H54 (cell line): Measurements from ENCODE around the gene ASS1.

ENCODE experiments used
- DNase-seq: peaks from one replicate; pipeline ENCODE4 v3.0.0; 2011; ENCODE audit warnings: low spot score, mixed read lengths; ENCODE audit not compliant: insufficient read length
- FAIRE-seq: peaks from 3 replicates; lab custom pipeline; 2011; peaks lifted over from hg19 to GRCh38; lab: Jason Lieb, UNC
- POLR2A ChIP-seq: IDR thresholded peaks from 2 replicates; pipeline ENCODE4 v1.6.1; 2011; ENCODE audit warnings: low read depth, mild to moderate bottlenecking, low read length

The ASS1 gene

GRCh38 chr9:130487500-130487899 is 42.7 kb downstream of the ASS1 start:
- FAIRE-seq, result no peak
- TF ChIP-seq POLR2A, result no peak

GRCh38 chr9:130488621-130489330 is 44.0 kb downstream of the ASS1 start:
- no peak for TF ChIP-seq POLR2A
- DNase-seq (no peak), FAIRE-seq (no peak)

More at GRCh38 chr9:130487500-130487899, 42.7 kb downstream of the ASS1 start:
- no peak for DNase-seq

- no peak for TF ChIP-seq POLR2A
- DNase-seq, result no peak
- FAIRE-seq, result no peak
Observed at GRCh38 chr9:130490981-130491380, 46.2 kb downstream of the ASS1 start.

DNA sequence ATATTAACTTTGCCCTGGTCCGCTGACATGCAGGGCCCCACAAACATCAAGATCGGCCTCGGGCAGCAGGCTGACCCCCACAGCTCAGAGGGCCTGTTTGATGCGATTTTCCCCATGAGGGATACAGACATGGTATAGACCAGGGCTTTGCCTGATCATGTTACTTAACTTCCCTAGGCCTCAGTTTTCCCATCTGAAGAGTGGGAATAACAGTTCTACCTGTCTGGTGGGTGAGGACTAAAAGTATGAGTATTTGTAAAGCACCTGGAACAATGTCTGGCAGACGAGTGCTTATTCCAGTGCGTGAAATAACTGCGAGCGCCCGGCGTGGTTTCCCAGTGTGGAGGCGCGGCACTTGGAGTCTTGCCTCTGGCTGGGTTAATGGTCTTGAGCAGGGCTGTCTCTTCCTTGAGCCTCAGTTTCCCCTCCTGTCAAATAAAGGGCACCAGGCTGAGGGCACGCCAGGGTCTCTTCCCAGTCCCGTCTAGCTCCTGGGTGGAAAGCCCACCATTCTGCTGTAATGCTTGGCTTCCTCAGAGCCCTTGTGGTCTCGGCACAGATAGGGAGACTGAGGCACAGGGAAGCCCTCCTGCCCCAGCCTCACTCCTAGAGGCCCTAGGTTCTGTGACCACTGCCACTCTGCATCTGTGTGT is 47.2 kb downstream of the ASS1 start:
- no peak for TF ChIP-seq POLR2A
- DNase-seq (no peak), FAIRE-seq (no peak)

- FAIRE-seq (no peak), DNase-seq (no peak)
- no peak for TF ChIP-seq POLR2A
Observed at GRCh38 chr9:130493021-130493420, 48.3 kb downstream of the ASS1 start.

DNA sequence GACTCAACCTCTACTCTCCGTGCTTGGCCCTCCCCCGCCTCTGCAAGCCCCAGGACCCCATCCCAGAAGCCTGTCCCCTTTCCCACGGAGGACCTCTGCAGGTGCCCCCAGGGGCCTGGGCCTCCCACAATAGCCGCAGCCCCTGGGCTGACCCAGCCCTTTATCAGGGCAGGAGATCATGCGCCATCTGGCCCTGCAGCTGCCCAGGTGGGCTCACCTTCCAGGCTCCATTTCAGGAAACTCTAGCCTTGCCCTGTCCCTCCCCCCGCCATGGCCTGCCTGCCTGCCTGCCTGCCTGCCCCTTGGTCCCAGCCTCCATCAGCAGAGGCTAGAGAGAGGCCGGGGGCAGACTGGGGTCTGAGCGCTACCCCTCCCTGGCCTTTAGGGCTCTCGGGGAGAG is 48.7 kb downstream of the ASS1 start:
- no peak for FAIRE-seq
- DNase-seq, result no peak
- TF ChIP-seq POLR2A, result no peak

DNA sequence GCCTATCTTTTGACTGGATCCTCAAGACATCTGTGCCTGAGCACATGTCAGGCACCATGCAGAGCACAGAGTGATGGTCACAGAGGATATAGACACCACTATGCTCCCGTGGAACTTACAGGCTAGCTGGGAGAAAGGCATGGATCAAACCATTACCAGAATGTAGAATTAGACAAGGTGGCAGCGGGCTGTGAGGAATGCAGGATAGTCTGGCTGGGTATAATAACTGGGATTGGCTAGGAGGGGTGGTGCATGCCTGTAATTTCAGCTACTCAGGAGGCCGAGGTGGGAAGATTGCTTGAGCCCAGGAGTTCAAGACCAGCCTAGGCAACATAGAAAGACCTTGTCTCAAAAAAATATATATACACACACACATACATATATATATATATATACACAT is 50.3 kb downstream of the ASS1 start:
- DNase-seq (no peak), FAIRE-seq (no peak)
- no peak for TF ChIP-seq POLR2A

DNA sequence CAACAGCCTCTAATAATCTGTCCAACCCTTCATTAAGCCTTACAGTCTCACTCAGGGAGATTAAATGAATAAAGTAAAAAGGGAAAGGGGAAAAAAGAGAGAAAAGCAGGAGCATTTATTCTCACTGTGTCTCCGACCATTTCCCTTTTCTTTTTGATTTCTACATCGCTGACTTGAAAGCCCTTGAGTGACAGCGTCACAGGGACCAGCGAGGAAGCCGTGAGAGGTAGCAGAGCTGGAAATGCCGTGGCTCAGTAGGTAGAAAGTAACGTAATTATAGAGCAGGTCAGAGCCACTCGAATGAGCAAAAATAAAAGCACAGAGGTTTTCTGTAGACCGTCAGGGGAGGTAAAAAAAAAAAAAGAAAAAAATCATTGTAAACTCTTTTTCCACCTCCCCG is 52.4 kb downstream of the ASS1 start:
- DNase-seq (no peak), FAIRE-seq (no peak)
- TF ChIP-seq POLR2A, result no peak

DNA sequence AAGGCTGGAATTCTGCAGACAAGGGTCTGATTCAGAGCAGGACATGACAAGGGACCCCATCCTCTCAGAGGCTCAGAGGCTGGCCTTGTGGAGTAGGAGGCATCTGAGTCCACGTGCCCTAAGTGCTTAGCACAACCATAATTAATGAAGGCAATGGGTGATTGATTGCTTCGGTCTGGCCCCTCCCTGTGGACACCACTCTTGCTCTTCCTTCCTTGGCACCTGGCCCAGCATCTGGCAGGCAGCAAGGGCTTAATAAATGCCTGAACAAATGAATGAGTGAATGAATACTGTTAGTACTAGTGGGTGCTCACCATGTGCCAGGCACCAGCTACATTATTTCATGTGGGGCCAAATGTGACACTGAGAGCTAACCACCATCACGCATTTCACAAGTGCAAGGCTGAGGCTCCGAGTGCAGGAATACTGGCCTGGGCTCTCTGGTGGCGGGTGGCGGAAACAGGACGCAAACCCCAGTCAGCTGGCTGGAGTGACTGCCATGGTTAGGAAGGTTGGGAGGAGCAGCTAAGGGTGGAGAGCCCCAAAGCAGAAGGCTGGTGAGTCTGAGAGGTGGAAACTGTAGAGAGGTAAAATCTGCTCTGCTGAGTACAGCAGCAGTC is 53.6 kb downstream of the ASS1 start:
- no peak for FAIRE-seq
- no peak for TF ChIP-seq POLR2A
- DNase-seq, result no peak

DNA sequence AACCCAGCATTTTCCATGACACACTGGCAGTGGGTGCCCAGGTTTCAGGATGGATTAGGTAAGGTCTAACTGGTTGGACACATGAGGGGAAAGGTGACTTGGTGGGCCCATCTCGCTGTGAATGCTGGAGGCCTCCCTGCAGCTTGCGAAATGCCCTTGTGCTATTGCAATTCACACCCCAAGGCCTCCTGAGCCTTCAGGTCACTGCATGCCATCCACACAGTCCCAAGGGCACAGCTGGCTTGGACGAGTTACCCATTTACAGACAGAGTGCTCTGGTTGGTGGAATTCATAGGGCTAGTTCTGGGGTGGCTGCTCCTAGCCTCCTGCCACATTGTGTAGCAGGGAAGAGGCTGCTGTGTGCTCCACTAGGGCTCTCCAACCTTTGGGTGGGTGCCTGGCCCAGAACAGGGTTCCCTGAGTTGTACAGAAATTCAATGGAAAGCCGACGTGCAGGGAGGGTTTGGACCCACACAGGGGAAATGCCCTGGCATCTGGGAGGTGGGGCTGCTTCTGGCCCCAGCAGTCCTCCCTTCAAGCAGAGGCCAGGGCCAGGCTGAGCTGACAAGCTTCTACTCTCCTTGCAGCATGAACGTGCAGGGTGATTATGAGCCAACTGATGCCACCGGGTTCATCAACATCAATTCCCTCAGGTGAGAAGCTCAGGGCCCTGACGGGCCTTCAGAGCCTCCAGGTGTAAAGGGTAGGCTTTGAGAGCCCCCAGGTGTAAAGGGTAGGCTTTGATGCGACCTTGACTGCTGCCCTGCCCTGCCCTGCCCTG is 54.3 kb downstream of the ASS1 start:
- TF ChIP-seq POLR2A, result no peak
- no peak for FAIRE-seq
- no peak for DNase-seq

GRCh38 chr9:130499804-130500263 is 55.1 kb downstream of the ASS1 start:
- no peak for TF ChIP-seq POLR2A
- no peak for FAIRE-seq
- DNase-seq, result no peak

GRCh38 chr9:130500340-130501180 is 55.8 kb downstream of the ASS1 start:
- no peak for FAIRE-seq
- TF ChIP-seq POLR2A, result no peak
- no peak for DNase-seq

DNA sequence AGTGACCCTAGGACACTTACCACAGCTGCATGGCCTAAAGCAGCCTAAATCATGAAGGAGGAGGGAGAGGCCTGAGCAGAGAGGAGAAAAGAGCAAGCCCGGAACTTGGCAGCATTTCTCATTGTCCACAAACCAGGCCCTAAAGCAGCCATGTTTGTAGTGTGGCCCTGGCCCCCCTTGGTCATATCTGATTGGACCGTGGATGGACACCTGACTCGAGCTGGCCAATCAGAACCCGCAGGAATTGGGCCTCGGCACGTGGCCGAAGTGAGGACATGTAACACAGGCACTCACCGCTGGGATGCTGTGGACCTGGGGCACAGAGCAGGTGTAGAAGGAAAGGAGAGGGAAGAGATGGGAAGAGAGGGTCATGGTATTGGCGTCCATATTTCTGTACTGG is 56.9 kb downstream of the ASS1 start:
- FAIRE-seq, result no peak
- TF ChIP-seq POLR2A, result no peak
- DNase-seq, result no peak
